ENCODE results near the gene CHD5. TPM values are rescaled to one million over a fixed set of nuclear protein-coding genes. Genes with fewer than 3 reads are reported as not detected.
"Not testable (repeated sequence)": the region's sequence is repeated elsewhere in the genome, so short reads cannot be mapped to it uniquely, and the experiment has no call there.

The CHD5 gene
- polyA plus RNA-seq, 1 donor (not counting 4 experiments of a cell fraction or from before 2014, with no cell fraction given): 0.07 TPM

GRCh38 chr1:6077919-6078318 lies 102.2 kb downstream of the CHD5 start:
- Histone ChIP-seq H3K4me1 (ENCODE audit: control insufficient read depth, extremely low read depth, insufficient read depth, low read length) (no peaks in the 10 kb centered on the region), H3K9me3 (ENCODE audit: control insufficient read depth, low read depth, low read length) (no peaks in the 10 kb centered on the region), H3K27ac (ENCODE audit: control insufficient read depth, insufficient read depth, low read length) (no peak overlapping the region), H3K4me3 (ENCODE audit: control insufficient read depth in 2 of 3, extremely low read depth in 1 of 3, insufficient read depth in 2 of 3, low read depth in 1 of 3, low read length in 3 of 3) (no peak overlapping the region), H2AFZ (ENCODE audit: control insufficient read depth, low read length) (no peak overlapping the region), H3K9ac (ENCODE audit: control insufficient read depth, extremely low read depth, insufficient read depth, low read length) (no peak overlapping the region), H3K27me3 (ENCODE audit: control insufficient read depth, extremely low read depth, insufficient read depth, low read length) (peaks cover 8% of the 10 kb centered on the region), H3K4me2 (ENCODE audit: control insufficient read depth, extremely low read depth, insufficient read depth, low read depth, low read length) (no peak overlapping the region), H4K20me1 (ENCODE audit: control insufficient read depth, extremely low read depth, insufficient read depth, low read length) (no peaks in the 10 kb centered on the region), H3K36me3 (ENCODE audit: control insufficient read depth in 2 of 2, extremely low read depth in 1 of 2, insufficient read depth in 2 of 2, low read length in 2 of 2) (no peaks in the 10 kb centered on the region), H3K79me2 (ENCODE audit: control insufficient read depth, insufficient read depth, low read length) (no peaks in the 10 kb centered on the region), H3K9me1 (ENCODE audit: control insufficient read depth, extremely low read depth, insufficient read depth, low read length) (no peaks in the 10 kb centered on the region)
- DNase-seq (ENCODE audit: low read depth, low spot score): no peak
- no peak for FAIRE-seq
- dilution Hi-C loops (cut with MboI; ENCODE audit: extremely low pct_ligation_motif_present, low sequenced_read_pairs): no loop called here
- TF ChIP-seq CTCF (optimal IDR thresholded peaks at IDR 0.05 in 1 of 3, IDR thresholded peaks at IDR 0.05 in 1 of 3, conservative IDR thresholded peaks at IDR 0.05 in 1 of 3; ENCODE audit: extremely low read depth in 1 of 3, insufficient read depth in 2 of 3, low read length in 3 of 3): no peak
- TF ChIP-seq EZH2 (IDR thresholded peaks at IDR 0.05; ENCODE audit: low read length): no peak

- no peak for DNase-seq (ENCODE audit: low read depth, low spot score)
- dilution Hi-C loops (cut with MboI; ENCODE audit: extremely low pct_ligation_motif_present, low sequenced_read_pairs): no loop called here
- no peak for FAIRE-seq
- no peaks in the 10 kb centered on the region for H3K4me1 ChIP-seq (ENCODE audit: control insufficient read depth, extremely low read depth, insufficient read depth, low read length)
- no peaks in the 10 kb centered on the region for H4K20me1 ChIP-seq (ENCODE audit: control insufficient read depth, extremely low read depth, insufficient read depth, low read length)
- H3K27ac ChIP-seq (ENCODE audit: control insufficient read depth, insufficient read depth, low read length): no peak overlapping the region
- no peak for TF ChIP-seq CTCF (optimal IDR thresholded peaks at IDR 0.05 in 1 of 3, IDR thresholded peaks at IDR 0.05 in 1 of 3, conservative IDR thresholded peaks at IDR 0.05 in 1 of 3; ENCODE audit: extremely low read depth in 1 of 3, insufficient read depth in 2 of 3, low read length in 3 of 3)
- no peak for TF ChIP-seq EZH2 (IDR thresholded peaks at IDR 0.05; ENCODE audit: low read length)
- H3K27me3 ChIP-seq (ENCODE audit: control insufficient read depth, extremely low read depth, insufficient read depth, low read length): peaks cover 8% of the 10 kb centered on the region
- H3K4me2 ChIP-seq (ENCODE audit: control insufficient read depth, extremely low read depth, insufficient read depth, low read depth, low read length): no peak overlapping the region
- H3K9me1 ChIP-seq (ENCODE audit: control insufficient read depth, extremely low read depth, insufficient read depth, low read length): no peaks in the 10 kb centered on the region
- H3K79me2 ChIP-seq (ENCODE audit: control insufficient read depth, insufficient read depth, low read length): no peaks in the 10 kb centered on the region
- H3K9ac ChIP-seq (ENCODE audit: control insufficient read depth, extremely low read depth, insufficient read depth, low read length): no peak overlapping the region
- no peaks in the 10 kb centered on the region for H3K9me3 ChIP-seq (ENCODE audit: control insufficient read depth, low read depth, low read length)
- H3K36me3 ChIP-seq (ENCODE audit: control insufficient read depth in 2 of 2, extremely low read depth in 1 of 2, insufficient read depth in 2 of 2, low read length in 2 of 2): no peaks in the 10 kb centered on the region
- no peak overlapping the region for H3K4me3 ChIP-seq (ENCODE audit: control insufficient read depth in 2 of 3, extremely low read depth in 1 of 3, insufficient read depth in 2 of 3, low read depth in 1 of 3, low read length in 3 of 3)
- no peak overlapping the region for H2AFZ ChIP-seq (ENCODE audit: control insufficient read depth, low read length)
Observed at GRCh38 chr1:6077506-6077905, 102.6 kb downstream of the CHD5 start.

- H4K20me1 ChIP-seq (ENCODE audit: control insufficient read depth, extremely low read depth, insufficient read depth, low read length); dilution Hi-C loops (cut with MboI; ENCODE audit: extremely low pct_ligation_motif_present, low sequenced_read_pairs): not testable (repeated sequence)
Observed at GRCh38 chr1:6077061-6077460, 103.1 kb downstream of the CHD5 start.

More at GRCh38 chr1:6077061-6077460, 103.1 kb downstream of the CHD5 start:
- H3K27me3 ChIP-seq (ENCODE audit: control insufficient read depth, extremely low read depth, insufficient read depth, low read length); H3K36me3 ChIP-seq (ENCODE audit: control insufficient read depth in 2 of 2, extremely low read depth in 1 of 2, insufficient read depth in 2 of 2, low read length in 2 of 2); H3K27ac ChIP-seq (ENCODE audit: control insufficient read depth, insufficient read depth, low read length); FAIRE-seq; H3K4me1 ChIP-seq (ENCODE audit: control insufficient read depth, extremely low read depth, insufficient read depth, low read length); H3K9me1 ChIP-seq (ENCODE audit: control insufficient read depth, extremely low read depth, insufficient read depth, low read length); H3K9ac ChIP-seq (ENCODE audit: control insufficient read depth, extremely low read depth, insufficient read depth, low read length); H3K4me3 ChIP-seq (ENCODE audit: control insufficient read depth in 2 of 3, extremely low read depth in 1 of 3, insufficient read depth in 2 of 3, low read depth in 1 of 3, low read length in 3 of 3); H3K9me3 ChIP-seq (ENCODE audit: control insufficient read depth, low read depth, low read length); H3K4me2 ChIP-seq (ENCODE audit: control insufficient read depth, extremely low read depth, insufficient read depth, low read depth, low read length); H2AFZ ChIP-seq (ENCODE audit: control insufficient read depth, low read length); DNase-seq (ENCODE audit: low read depth, low spot score); H3K79me2 ChIP-seq (ENCODE audit: control insufficient read depth, insufficient read depth, low read length): not testable (repeated sequence)

Data from keratinocyte (primary cell).